ENCODE data around the gene CCDC13. TPM values are rescaled to one million over a fixed set of nuclear protein-coding genes. Genes with fewer than 3 reads are reported as not detected.

Gene CCDC13
- total and polyA plus RNA-seq, 2 of the 13 experiments (the other 11 are each of a cell fraction or from before 2014, with no cell fraction given): 0.22 to 0.51 TPM

DNA sequence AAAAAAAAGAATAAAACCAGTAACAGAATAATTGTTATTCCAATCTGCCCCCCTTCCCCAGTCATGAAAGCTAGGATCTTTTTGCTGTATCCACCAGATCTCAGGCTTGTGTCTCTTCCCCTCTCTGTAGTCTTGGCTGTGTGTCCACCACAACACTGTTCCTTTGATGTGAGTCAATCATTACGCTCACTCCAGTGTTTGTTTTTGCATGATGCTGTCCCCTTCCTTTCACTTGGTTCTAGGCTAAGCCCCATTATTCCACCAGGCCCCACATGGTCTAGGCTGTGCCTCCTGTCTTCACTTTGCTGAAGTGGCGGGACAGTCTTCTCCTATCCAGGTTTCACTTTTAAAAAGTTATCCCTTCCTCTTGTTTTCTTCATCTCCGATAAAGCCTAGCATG is 49.8 kb upstream of the CCDC13 start (continued):
- TF ChIP-seq, protein P1, sequence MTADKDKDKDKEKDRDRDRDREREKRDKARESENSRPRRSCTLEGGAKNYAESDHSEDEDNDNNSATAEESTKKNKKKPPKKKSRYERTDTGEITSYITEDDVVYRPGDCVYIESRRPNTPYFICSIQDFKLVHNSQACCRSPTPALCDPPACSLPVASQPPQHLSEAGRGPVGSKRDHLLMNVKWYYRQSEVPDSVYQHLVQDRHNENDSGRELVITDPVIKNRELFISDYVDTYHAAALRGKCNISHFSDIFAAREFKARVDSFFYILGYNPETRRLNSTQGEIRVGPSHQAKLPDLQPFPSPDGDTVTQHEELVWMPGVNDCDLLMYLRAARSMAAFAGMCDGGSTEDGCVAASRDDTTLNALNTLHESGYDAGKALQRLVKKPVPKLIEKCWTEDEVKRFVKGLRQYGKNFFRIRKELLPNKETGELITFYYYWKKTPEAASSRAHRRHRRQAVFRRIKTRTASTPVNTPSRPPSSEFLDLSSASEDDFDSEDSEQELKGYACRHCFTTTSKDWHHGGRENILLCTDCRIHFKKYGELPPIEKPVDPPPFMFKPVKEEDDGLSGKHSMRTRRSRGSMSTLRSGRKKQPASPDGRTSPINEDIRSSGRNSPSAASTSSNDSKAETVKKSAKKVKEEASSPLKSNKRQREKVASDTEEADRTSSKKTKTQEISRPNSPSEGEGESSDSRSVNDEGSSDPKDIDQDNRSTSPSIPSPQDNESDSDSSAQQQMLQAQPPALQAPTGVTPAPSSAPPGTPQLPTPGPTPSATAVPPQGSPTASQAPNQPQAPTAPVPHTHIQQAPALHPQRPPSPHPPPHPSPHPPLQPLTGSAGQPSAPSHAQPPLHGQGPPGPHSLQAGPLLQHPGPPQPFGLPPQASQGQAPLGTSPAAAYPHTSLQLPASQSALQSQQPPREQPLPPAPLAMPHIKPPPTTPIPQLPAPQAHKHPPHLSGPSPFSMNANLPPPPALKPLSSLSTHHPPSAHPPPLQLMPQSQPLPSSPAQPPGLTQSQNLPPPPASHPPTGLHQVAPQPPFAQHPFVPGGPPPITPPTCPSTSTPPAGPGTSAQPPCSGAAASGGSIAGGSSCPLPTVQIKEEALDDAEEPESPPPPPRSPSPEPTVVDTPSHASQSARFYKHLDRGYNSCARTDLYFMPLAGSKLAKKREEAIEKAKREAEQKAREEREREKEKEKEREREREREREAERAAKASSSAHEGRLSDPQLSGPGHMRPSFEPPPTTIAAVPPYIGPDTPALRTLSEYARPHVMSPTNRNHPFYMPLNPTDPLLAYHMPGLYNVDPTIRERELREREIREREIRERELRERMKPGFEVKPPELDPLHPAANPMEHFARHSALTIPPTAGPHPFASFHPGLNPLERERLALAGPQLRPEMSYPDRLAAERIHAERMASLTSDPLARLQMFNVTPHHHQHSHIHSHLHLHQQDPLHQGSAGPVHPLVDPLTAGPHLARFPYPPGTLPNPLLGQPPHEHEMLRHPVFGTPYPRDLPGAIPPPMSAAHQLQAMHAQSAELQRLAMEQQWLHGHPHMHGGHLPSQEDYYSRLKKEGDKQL (CRISPR knock-in tag; IDR thresholded peaks at IDR 0.05; ENCODE audit: low read depth): no peak
- TF ChIP-seq JUNB (CRISPR knock-in tag; IDR thresholded peaks at IDR 0.05; ENCODE audit: borderline replicate concordance) (no peak), FOXA1 (IDR thresholded peaks at IDR 0.05) (no peak), FOXA1 (CRISPR knock-in tag; IDR thresholded peaks at IDR 0.05) (peak; percentile 67), FOXP1 (IDR thresholded peaks at IDR 0.05) (peak; percentile 70; the same call in 1 of the 2 replicates), FOXP1 (CRISPR knock-in tag; IDR thresholded peaks at IDR 0.05) (peak; percentile 82), RARA (CRISPR knock-in tag; IDR thresholded peaks at IDR 0.05) (peak; percentile 44; the same call in 1 of the 2 replicates), EHMT2 (IDR thresholded peaks at IDR 0.05; ENCODE audit: borderline replicate concordance, low read depth, low read length) (peak; percentile 35; the same call in 1 of the 2 replicates), NFKB2 (CRISPR knock-in tag; IDR thresholded peaks at IDR 0.05; ENCODE audit: borderline replicate concordance) (no peak), BHLHE40 (IDR thresholded peaks at IDR 0.05; ENCODE audit: low read length) (0 out of 2 replicates have a peak, but pooled peaks have one; percentile 10), POLR2AphosphoS5 (IDR thresholded peaks at IDR 0.05; ENCODE audit: low read depth, low read length) (0 out of 2 replicates have a peak, but pooled peaks have one; percentile 29), ZNF337 (CRISPR knock-in tag; IDR thresholded peaks at IDR 0.05; ENCODE audit: borderline replicate concordance, low read depth) (no peak), ZNF644 (CRISPR knock-in tag; IDR thresholded peaks at IDR 0.05; ENCODE audit: low read depth) (peak; percentile 67), SP5 (CRISPR knock-in tag; IDR thresholded peaks at IDR 0.05; ENCODE audit: borderline replicate concordance, low read depth) (no peak), SOX5 (CRISPR knock-in tag; IDR thresholded peaks at IDR 0.05; ENCODE audit: borderline replicate concordance) (peak; percentile 52; the same call in 1 of the 2 replicates), POLR2G (IDR thresholded peaks at IDR 0.05; ENCODE audit: low read depth, low read length) (peak; percentile 52; the same call in 1 of the 2 replicates), ZNF792 (CRISPR knock-in tag; IDR thresholded peaks at IDR 0.05) (peak; percentile 76; the same call in 1 of the 2 replicates), KLF16 (CRISPR knock-in tag; IDR thresholded peaks at IDR 0.05) (peak in 1 of 2 experiments; percentile 23; a peak in 1 of 4 replicates)
- TF ChIP-seq, protein P2, sequence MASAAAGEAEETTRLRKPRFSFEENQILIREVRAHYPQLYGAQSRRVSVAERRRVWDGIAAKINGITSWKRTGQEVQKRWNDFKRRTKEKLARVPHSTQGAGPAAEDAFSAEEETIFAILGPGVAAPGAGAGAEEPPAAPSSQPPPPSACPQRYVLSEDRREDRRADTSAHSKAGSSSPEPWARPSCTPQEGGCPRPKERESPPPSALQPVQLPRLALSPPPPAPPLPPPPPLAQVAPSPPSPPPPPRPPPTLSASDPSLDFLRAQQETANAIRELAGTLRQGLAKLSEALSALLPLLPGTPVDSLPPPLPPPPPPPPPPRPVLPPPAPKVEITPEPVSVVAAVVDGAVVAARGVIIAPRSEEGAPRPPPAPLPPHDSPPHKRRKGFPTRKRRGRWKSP (CRISPR knock-in tag; IDR thresholded peaks at IDR 0.05): 0 out of 2 replicates have a peak, but pooled peaks have one; percentile 11
- TF ChIP-seq, protein P3, sequence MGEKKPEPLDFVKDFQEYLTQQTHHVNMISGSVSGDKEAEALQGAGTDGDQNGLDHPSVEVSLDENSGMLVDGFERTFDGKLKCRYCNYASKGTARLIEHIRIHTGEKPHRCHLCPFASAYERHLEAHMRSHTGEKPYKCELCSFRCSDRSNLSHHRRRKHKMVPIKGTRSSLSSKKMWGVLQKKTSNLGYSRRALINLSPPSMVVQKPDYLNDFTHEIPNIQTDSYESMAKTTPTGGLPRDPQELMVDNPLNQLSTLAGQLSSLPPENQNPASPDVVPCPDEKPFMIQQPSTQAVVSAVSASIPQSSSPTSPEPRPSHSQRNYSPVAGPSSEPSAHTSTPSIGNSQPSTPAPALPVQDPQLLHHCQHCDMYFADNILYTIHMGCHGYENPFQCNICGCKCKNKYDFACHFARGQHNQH (CRISPR knock-in tag; IDR thresholded peaks at IDR 0.05): peak; percentile 33; the same call in 1 of the 2 replicates
- TF ChIP-seq, protein P4, sequence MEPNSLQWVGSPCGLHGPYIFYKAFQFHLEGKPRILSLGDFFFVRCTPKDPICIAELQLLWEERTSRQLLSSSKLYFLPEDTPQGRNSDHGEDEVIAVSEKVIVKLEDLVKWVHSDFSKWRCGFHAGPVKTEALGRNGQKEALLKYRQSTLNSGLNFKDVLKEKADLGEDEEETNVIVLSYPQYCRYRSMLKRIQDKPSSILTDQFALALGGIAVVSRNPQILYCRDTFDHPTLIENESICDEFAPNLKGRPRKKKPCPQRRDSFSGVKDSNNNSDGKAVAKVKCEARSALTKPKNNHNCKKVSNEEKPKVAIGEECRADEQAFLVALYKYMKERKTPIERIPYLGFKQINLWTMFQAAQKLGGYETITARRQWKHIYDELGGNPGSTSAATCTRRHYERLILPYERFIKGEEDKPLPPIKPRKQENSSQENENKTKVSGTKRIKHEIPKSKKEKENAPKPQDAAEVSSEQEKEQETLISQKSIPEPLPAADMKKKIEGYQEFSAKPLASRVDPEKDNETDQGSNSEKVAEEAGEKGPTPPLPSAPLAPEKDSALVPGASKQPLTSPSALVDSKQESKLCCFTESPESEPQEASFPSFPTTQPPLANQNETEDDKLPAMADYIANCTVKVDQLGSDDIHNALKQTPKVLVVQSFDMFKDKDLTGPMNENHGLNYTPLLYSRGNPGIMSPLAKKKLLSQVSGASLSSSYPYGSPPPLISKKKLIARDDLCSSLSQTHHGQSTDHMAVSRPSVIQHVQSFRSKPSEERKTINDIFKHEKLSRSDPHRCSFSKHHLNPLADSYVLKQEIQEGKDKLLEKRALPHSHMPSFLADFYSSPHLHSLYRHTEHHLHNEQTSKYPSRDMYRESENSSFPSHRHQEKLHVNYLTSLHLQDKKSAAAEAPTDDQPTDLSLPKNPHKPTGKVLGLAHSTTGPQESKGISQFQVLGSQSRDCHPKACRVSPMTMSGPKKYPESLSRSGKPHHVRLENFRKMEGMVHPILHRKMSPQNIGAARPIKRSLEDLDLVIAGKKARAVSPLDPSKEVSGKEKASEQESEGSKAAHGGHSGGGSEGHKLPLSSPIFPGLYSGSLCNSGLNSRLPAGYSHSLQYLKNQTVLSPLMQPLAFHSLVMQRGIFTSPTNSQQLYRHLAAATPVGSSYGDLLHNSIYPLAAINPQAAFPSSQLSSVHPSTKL (CRISPR knock-in tag; IDR thresholded peaks at IDR 0.05): peak; percentile 62

All from HepG2 (cell line).